ENCODE data around the gene ZDHHC18. TPM values are rescaled to one million over a fixed set of nuclear protein-coding genes. Genes with fewer than 3 reads are reported as not detected.

The ZDHHC18 gene
- total and polyA plus RNA-seq, 2 of the 8 experiments (the other 6 are each of a cell fraction or from before 2014, with no cell fraction given), result 29.7 to 49.8 TPM

DNA sequence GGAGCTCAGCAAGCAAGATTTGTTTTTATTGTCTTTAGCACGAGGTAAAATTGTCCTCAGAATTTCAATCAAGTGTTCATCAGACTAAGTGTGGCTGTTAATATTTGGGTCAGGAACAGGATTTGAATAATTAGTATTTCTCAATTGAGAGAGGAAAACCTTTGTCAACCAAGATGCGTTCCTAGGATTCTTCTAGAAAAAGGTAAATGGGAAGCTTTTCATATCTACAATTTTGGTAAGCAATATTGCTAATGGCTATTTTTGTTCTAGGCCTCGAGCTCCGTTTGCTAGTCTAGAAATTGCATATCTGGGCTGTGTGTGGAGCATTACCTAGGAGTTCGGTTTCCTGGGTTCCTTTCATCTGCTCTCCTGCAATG lies 42.9 kb upstream of the ZDHHC18 start:
- Histone ChIP-seq H4K91ac (replicated peaks; ENCODE audit: insufficient read length, low read length) (no peak overlapping the region), H3K4me1 (replicated peaks in 1 of 4; ENCODE audit: control insufficient read depth in 3 of 4, insufficient read depth in 4 of 4, low read length in 3 of 4) (peaks cover 4 to 14% (median 10%) of the 10 kb centered on the region in 4 experiments; a peak in 6 of 7 replicates), H3K36me3 (ENCODE audit: control insufficient read depth in 2 of 4, insufficient read depth in 4 of 4, low read length in 3 of 4) (peaks cover 17 to 36% (median 24%) of the 10 kb centered on the region in 4 experiments), H2BK5ac (ENCODE audit: low read depth, low read length) (no peak overlapping the region), H4K5ac (ENCODE audit: insufficient read length, low read depth, low read length) (no peak overlapping the region), H2BK20ac (ENCODE audit: low read length) (no peak overlapping the region), H3K23ac (ENCODE audit: insufficient read length) (no peak overlapping the region), H3K4ac (replicated peaks; ENCODE audit: insufficient read length, low read depth, low read length) (no peak overlapping the region), H4K20me1 (replicated peaks in 1 of 2; ENCODE audit: control insufficient read depth in 1 of 2, insufficient read depth in 2 of 2, low read length in 2 of 2) (peaks cover 1 to 9% of the 10 kb centered on the region in 2 experiments), H3K56ac (replicated peaks; ENCODE audit: insufficient read length, low read depth, low read length) (no peak overlapping the region), H2AFZ (ENCODE audit: low read length) (no peak overlapping the region), H2AK5ac (ENCODE audit: low read depth, low read length) (no peak overlapping the region), H3K27ac (ENCODE audit: low read depth, low read length) (no peak overlapping the region), H3K9me3 (ENCODE audit: insufficient read depth in 2 of 2, low read depth in 1 of 2, low read length in 1 of 2) (no peaks in the 10 kb centered on the region), H2BK15ac (ENCODE audit: low read length) (no peak overlapping the region), H3K79me2 (ENCODE audit: control insufficient read depth in 1 of 2, insufficient read depth in 2 of 2, low read length in 2 of 2) (no peaks in the 10 kb centered on the region), H3K23me2 (ENCODE audit: low read depth, low read length) (peaks cover 10% of the 10 kb centered on the region), H3K27me3 (replicated peaks in 1 of 4; ENCODE audit: control insufficient read depth in 3 of 4, extremely low read depth in 1 of 4, insufficient read depth in 3 of 4, low read length in 3 of 4) (no peaks in the 10 kb centered on the region), H3K4me3 (ENCODE audit: extremely low read depth in 1 of 4, insufficient read depth in 2 of 4, low read depth in 3 of 4, low read length in 4 of 4) (no peak overlapping the region), H3K4me2 (ENCODE audit: insufficient read depth in 1 of 2, low read depth in 2 of 2, low read length in 2 of 2) (no peak overlapping the region), H3K14ac (ENCODE audit: insufficient read length) (no peak overlapping the region), H3K18ac (ENCODE audit: extremely low read depth, low read length) (no peak overlapping the region), H3K9ac (replicated peaks in 1 of 4; ENCODE audit: extremely low read depth in 1 of 4, low read depth in 3 of 4, low read length in 3 of 4) (no peak overlapping the region), H2BK120ac (replicated peaks; ENCODE audit: low read depth, low read length) (no peak overlapping the region), H3K79me1 (ENCODE audit: low read depth, low read length) (no peaks in the 10 kb centered on the region), H2BK12ac (ENCODE audit: low read depth, low read length) (no peak overlapping the region), H4K8ac (ENCODE audit: extremely low read depth, insufficient read depth, low read length) (no peak overlapping the region)
- TF ChIP-seq KDM4A (IDR thresholded peaks at IDR 0.05; ENCODE audit: low read depth, low read length, severe bottlenecking) (no peak), TEAD4 (IDR thresholded peaks at IDR 0.05; ENCODE audit: low read depth, low read length) (no peak), CTBP2 (IDR thresholded peaks at IDR 0.05; ENCODE audit: borderline replicate concordance, insufficient read depth, insufficient read length, low read length) (no peak), NANOG (IDR thresholded peaks at IDR 0.05; ENCODE audit: insufficient read depth, low read depth, low read length, poor library complexity, severe bottlenecking) (no peak), SP1 (IDR thresholded peaks at IDR 0.05; ENCODE audit: low read depth, low read length) (no peak), BCL11A (IDR thresholded peaks at IDR 0.05; ENCODE audit: low read depth in 2 of 2, low read length in 2 of 2) (no peak)
- TF ChIP-seq, protein P1, sequence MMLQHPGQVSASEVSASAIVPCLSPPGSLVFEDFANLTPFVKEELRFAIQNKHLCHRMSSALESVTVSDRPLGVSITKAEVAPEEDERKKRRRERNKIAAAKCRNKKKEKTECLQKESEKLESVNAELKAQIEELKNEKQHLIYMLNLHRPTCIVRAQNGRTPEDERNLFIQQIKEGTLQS (IDR thresholded peaks at IDR 0.05; ENCODE audit: insufficient read depth, low read depth, low read length), result no peak
- ChIA-PET POLR2A (ENCODE audit: partially characterized antibody) (interaction anchor here (1.2 to 11.6 kb wide), 3 partner anchors 12 to 86 kb away, joined by 3 to 118 read pairs (median 5); partner anchors contain the start of gene ARID1A), CTCF (ENCODE audit: partially characterized antibody) (interaction anchor here (1.4 to 2.6 kb wide), 3 partner anchors 12 to 180 kb away, joined by 3 to 6 read pairs (median 6); no protein-coding TSS in a partner anchor)
- no peak for FAIRE-seq
- 85% methylated on average over 5 of the region's 5 CpGs; no CpG with 5 or more reads in 1 of the 2 experiments for WGBS, 2 experiments (ENCODE audit: extremely low coverage in 1 of 2, insufficient coverage in 1 of 2, insufficient read length in 1 of 2, insufficient replicate concordance in 2 of 2, low coverage in 1 of 2, low lambda C conversion rate in 2 of 2, missing lambda C conversion rate in 1 of 2)
- DNase-seq (ENCODE audit: low read depth in 1 of 2, low spot score in 2 of 2), result no peak

All from H1 (cell line).